Adrenal gland (tissue), 12 donors: ENCODE results near the gene BCL11A. TPM values are rescaled to one million over a fixed set of nuclear protein-coding genes. Genes with fewer than 3 reads are reported as not detected.

Experiments
- DNase-seq, 7 donors: peaks; one replicate each; pipeline ENCODE4 v3.0.0-alpha.2; 2019 to 2020
- H3K27ac ChIP-seq, 5 donors: fragments of 200-600 bp; sonication (generic) in 4 of 5; 1 replicate in 3 of 5; 2 replicates in 2 of 5; pipeline versions ENCODE4 v1.5.1 to v1.8.0; 2016 to 2020; ENCODE audit warnings: mild to moderate bottlenecking in 1 of 5
- H3K27me3 ChIP-seq: fragments of 200-600 bp; 2 replicates; pipeline ENCODE4 v1.8.0; 2021
- H3K36me3 ChIP-seq, 2 donors: fragments of 200-600 bp; replicated peaks in 1 of 2; 1 replicate in 1 of 2; 2 replicates in 1 of 2; pipeline versions ENCODE4 v1.5.1 to v1.8.0; 2018 to 2022
- H3K4me1 ChIP-seq, 2 donors: fragments of 200-600 bp; replicated peaks in 1 of 2; 1 replicate in 1 of 2; 2 replicates in 1 of 2; pipeline versions ENCODE4 v1.5.1 to v1.8.0; 2018 to 2021
- H3K4me3 ChIP-seq, 4 donors: fragments of 200-600 bp; sonication (generic) in 3 of 4; one replicate each; pipeline ENCODE4 v1.5.1; 2016 to 2018
- H3K9me3 ChIP-seq, 3 donors: fragments of 200-600 bp; sonication (generic) in 1 of 3; replicated peaks in 1 of 3; 1 replicate in 2 of 3; 2 replicates in 1 of 3; pipeline versions ENCODE4 v1.5.1 to v1.8.0; 2016 to 2021
- POLR2A ChIP-seq, 2 donors: fragments of 450-650 bp; IDR thresholded peaks; one replicate each; pipeline ENCODE4 v1.6.1; 2017; ENCODE audit warnings: antibody characterized with exemption in 2 of 2, mild to moderate bottlenecking in 2 of 2, moderate library complexity in 1 of 2
- WGBS, 4 donors: extraction: QIAGEN DNeasy Blood & Tissue Kit in 2 of 4; methylation state at CpG; one replicate each; pipeline versions ENCODE4 v1.1.5 to v1.1.7; 2013 to 2017; 5-methylcytosine and 5-hydroxymethylcytosine counted together
- intact Hi-C, 2 donors: fragments of 100-400 bp; cut with DNase I; formaldehyde crosslinking; loops; one replicate each; pipeline versions ENCODE4 v1.14.1 to v1.15.0; 2022 to 2023
- polyA plus RNA-seq, 3 donors: library from polyadenylated mRNA; stranded (reverse); fragments of 200-250 nt in 2 of 3; fragments of 350-450 nt in 1 of 3; fragmentation: Illumina TruSeq in 1 of 3; extraction: RNeasy Lipid Tissue Mini Kit (QIAGEN cat#74804) in 1 of 3; gene quantifications; one replicate each; pipeline ENCODE4 v1.2.3, GENCODE V29; 2013 to 2014
- total RNA-seq, 9 donors: library from RNA; depleted of rRNA in 4 of 9; stranded (reverse); fragments of >200 nt in 4 of 9; fragments of 120-200 nt in 1 of 9; fragmentation: NEBNext Ultra II Directional in 1 of 9; extraction: Animal tissue kit (Norgen Biotek cat#: 25700) in 1 of 9; gene quantifications; one replicate each; pipeline versions ENCODE4 v1.1.0 to v1.2.4, GENCODE V29; 2013 to 2023
- TF ChIP-seq, protein P1 (sequence below), 6 experiments: fragments of 450-650 bp in 4 of 6; fragments of 200-600 bp in 2 of 6; sonication (generic) in 1 of 6; IDR thresholded peaks; 1 replicate in 5 of 6; 2 replicates in 1 of 6; pipeline versions ENCODE4 v1.5.1 to v1.8.0; 2016 to 2021; ENCODE audit warnings: antibody characterized with exemption in 6 of 6, mild to moderate bottlenecking in 2 of 6, moderate library complexity in 1 of 6
- donor health status: healthy with polysubstance abuse.
- donor health status: Bipolar disorder and iron deficiency.
- donor health status: DM: yes; HTN: yes; CAD: no.
- donor health status: DM: no; HTN: no; CAD: no.
- donor health status: DM: no; HTN: no; CAD: no.
- donor health status: DM: yes; HTN: yes; CAD: no.

The BCL11A gene
- total and polyA plus RNA-seq, 12 donors: 2.9 to 16.7 (median 5.3) TPM

DNA sequence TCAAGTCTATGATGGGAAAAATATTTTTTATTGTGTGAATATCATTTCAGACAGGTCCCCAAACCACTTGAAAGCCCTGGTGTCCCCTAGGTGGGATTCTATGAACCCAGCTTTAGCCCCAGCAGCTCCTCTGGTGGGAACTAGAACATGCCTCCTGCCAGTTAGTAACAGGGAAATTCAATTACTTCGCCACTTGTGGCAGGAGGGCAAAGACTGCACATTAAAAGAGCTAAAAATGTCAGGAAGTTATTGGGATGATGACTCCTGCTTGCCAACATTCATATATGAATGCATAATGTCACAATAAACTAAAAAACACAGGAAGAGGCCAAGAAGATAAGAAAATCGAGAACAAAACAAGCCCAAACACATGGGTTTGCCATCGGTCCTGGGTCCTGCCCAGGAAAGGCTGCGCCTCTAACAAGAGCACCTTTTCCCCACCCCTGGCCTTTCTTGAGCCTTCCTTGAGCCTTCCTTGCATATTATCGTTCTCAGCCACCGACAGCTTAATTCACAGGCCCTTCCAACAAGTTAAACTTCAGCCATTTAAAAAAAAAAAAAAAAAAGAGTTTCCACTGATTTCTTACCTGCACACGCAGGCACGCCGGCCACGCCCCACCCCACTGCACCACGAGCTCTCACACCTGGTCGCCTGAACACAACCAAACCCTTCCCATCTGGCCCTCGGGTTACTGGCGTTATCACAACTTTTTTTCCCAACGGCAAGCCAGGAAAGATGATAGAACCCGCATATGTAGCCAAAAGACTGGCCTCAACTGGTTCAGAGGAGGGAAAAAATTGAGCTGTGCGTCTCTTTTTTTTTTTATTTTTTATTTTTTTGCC lies 23.4 kb downstream of the BCL11A start:
- 39 to 58% (median 50%) methylated on average over 17 of the region's 17 CpGs for WGBS, 4 donors
- Histone ChIP-seq H3K4me3 (no peak overlapping the region), H3K9me3 (no peaks in the 10 kb centered on the region), H3K27me3 (no peaks in the 10 kb centered on the region), H3K36me3 (no peaks in the 10 kb centered on the region), H3K4me1 (peaks cover 0 to 10% of the 10 kb centered on the region in 2 donors), H3K27ac (no peak overlapping the region)
- intact Hi-C loops: loop anchor here in 1 of 2 donors (10.0 kb wide), 1 partner anchor 1085 kb away; no protein-coding TSS in a partner anchor
- DNase-seq: no peak
- TF ChIP-seq POLR2A (IDR thresholded peaks at IDR 0.05): no peak
- TF ChIP-seq, protein P1, sequence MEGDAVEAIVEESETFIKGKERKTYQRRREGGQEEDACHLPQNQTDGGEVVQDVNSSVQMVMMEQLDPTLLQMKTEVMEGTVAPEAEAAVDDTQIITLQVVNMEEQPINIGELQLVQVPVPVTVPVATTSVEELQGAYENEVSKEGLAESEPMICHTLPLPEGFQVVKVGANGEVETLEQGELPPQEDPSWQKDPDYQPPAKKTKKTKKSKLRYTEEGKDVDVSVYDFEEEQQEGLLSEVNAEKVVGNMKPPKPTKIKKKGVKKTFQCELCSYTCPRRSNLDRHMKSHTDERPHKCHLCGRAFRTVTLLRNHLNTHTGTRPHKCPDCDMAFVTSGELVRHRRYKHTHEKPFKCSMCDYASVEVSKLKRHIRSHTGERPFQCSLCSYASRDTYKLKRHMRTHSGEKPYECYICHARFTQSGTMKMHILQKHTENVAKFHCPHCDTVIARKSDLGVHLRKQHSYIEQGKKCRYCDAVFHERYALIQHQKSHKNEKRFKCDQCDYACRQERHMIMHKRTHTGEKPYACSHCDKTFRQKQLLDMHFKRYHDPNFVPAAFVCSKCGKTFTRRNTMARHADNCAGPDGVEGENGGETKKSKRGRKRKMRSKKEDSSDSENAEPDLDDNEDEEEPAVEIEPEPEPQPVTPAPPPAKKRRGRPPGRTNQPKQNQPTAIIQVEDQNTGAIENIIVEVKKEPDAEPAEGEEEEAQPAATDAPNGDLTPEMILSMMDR (IDR thresholded peaks at IDR 0.05): no peak

DNA sequence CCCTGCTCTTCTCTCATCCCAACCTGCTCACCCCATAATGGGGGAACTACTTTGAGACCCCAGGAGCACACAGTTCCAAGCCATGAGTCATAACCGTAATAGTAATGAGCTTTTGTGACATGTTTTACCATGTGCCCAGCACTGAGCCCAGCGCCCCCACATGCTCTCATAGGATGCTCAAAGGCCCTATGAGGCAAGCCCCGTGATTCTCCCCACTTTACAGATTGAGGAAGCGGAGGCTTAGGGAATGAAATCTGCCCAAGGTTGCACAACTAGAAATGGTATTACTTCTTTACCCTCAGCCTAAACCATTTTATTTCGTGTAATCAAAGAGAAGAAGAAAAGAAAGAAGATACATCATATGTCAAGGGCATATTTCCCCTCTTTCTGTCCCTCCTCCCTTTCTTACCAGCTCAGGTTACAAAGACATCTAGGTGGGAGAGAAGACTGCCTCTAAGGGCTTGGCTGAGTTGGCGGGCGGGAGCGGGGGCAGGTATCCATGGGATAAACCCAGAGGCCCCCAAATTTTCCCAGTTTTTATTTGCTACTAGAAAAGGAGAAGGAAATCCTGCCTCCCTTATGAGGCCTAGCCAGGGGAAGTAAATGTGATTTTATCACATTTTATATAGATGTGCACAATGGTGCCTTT lies 24.2 kb downstream of the BCL11A start:
- no peak for TF ChIP-seq POLR2A (IDR thresholded peaks at IDR 0.05)
- TF ChIP-seq, protein P1 (IDR thresholded peaks at IDR 0.05): no peak
- Histone ChIP-seq H3K27me3 (no peaks in the 10 kb centered on the region), H3K4me3 (no peak overlapping the region), H3K4me1 (peaks cover 0 to 10% of the 10 kb centered on the region in 2 donors), H3K36me3 (no peaks in the 10 kb centered on the region), H3K9me3 (no peaks in the 10 kb centered on the region), H3K27ac (no peak overlapping the region)
- intact Hi-C loops: loop anchor here in 1 of 2 donors (10.0 kb wide), 1 partner anchor 1084 kb away; no protein-coding TSS in a partner anchor
- WGBS, 4 donors: 62 to 73% (median 65%) methylated on average over 8 of the region's 8 CpGs
- DNase-seq: no peak

DNA sequence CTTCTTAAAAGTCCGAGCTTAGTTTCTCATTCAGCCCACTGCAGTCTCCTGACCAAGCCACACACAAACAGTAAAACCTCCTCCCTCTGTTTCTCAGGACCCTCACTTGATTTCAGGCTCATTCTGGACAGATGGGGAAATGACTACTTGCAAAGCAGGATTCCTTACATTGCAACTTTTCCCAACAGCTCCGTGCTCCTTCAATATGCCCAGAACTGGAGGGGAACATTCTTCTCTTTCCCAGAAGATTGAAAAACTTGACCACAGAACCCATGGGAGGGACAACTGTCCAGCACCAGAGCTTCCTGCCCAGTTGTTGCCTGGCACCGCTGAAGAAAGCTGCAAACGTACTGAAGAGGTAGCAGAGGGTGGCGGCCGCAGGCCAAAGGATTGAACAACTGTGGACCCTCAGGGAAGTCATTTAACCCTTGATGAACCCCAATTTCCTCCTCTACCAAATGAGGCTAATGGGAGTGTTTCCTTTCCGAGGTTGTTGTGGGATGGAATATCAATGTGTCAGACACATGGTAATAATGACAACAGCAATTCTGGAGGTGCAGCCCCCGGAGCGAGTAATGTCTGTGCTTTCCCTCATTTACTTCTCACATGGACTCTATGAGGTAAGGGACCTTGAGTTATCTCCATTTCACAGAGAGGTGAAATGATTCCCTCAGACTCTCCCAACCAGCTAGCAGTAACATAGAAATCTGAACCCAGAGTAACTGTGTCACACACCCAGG lies 25.0 kb downstream of the BCL11A start:
- no peak for TF ChIP-seq POLR2A (IDR thresholded peaks at IDR 0.05)
- TF ChIP-seq, protein P1 (IDR thresholded peaks at IDR 0.05): no peak
- peaks cover 0 to 10% of the 10 kb centered on the region in 2 donors for H3K4me1 ChIP-seq

DNA sequence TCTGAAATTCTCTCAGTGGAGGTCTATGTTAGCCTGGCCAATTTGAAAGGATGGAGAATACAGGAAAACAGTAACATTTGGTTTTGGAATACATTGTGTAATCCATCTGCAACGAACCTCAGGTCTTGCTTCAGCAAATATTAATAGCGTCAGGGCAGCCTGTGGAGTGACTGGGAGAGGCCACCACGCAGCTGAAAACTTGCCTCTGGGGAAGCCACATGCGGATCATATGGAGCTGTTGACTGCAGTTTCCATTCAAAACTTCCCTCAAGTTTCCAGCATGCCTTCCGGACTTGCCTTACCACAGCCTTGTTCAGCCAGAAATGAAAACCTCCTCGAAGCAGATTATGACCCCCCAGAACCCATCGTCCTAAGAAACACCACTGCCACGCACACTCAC lies 25.7 kb downstream of the BCL11A start:
- no peak for DNase-seq
- Histone ChIP-seq H3K9me3 (no peaks in the 10 kb centered on the region), H3K4me3 (no peak overlapping the region), H3K27me3 (no peaks in the 10 kb centered on the region), H3K4me1 (peaks cover 1 to 10% of the 10 kb centered on the region in 2 donors), H3K36me3 (no peaks in the 10 kb centered on the region), H3K27ac (no peak overlapping the region)
- TF ChIP-seq POLR2A (IDR thresholded peaks at IDR 0.05): no peak
- TF ChIP-seq, protein P1 (IDR thresholded peaks at IDR 0.05): no peak
- WGBS, 4 donors: 72 to 86% (median 76%) methylated on average over 8 of the region's 8 CpGs
- intact Hi-C loops: loop anchor here in 1 of 2 donors (10.0 kb wide), 1 partner anchor 1083 kb away; no protein-coding TSS in a partner anchor

More for the DNA sequence above, 25.0 kb downstream of the BCL11A start:
- Histone ChIP-seq H3K9me3 (no peaks in the 10 kb centered on the region), H3K27ac (no peak overlapping the region), H3K4me3 (no peak overlapping the region), H3K27me3 (no peaks in the 10 kb centered on the region), H3K36me3 (no peaks in the 10 kb centered on the region)
- DNase-seq: no peak
- 73 to 81% (median 78%) methylated on average over 9 of the region's 9 CpGs for WGBS, 4 donors
- intact Hi-C loops: loop anchor here in 1 of 2 donors (10.0 kb wide), 1 partner anchor 1084 kb away; no protein-coding TSS in a partner anchor
